Mesodermal cell (in vitro differentiated cells): Measurements from ENCODE around the gene RAB43. TPM values are rescaled to one million over a fixed set of nuclear protein-coding genes. Genes with fewer than 3 reads are reported as not detected.
"Not testable (repeated sequence)": the region's sequence is repeated elsewhere in the genome, so short reads cannot be mapped to it uniquely, and the experiment has no call there.

Experiments
- H3K27ac ChIP-seq: 2 replicates; pipeline ENCODE4 v1.7.0; 2013; ENCODE audit warnings: mild to moderate bottlenecking, low read depth, low read length, moderate library complexity; ENCODE audit not compliant: severe bottlenecking
- H3K36me3 ChIP-seq: 2 replicates; pipeline ENCODE4 v1.7.1; 2013; ENCODE audit warnings: mild to moderate bottlenecking, low read length, moderate library complexity; ENCODE audit not compliant: control insufficient read depth, insufficient read depth
- H3K4me1 ChIP-seq: one replicate; pipeline ENCODE4 v1.7.1; 2013; ENCODE audit warnings: mild to moderate bottlenecking, low read length; ENCODE audit not compliant: insufficient read depth, control insufficient read depth, poor library complexity, severe bottlenecking
- H3K4me3 ChIP-seq: 2 replicates; pipeline ENCODE4 v1.7.0; 2013; ENCODE audit warnings: low read length, control low read depth, mild to moderate bottlenecking; ENCODE audit not compliant: insufficient read depth, poor library complexity, severe bottlenecking; ENCODE audit errors: extremely low read depth
- H3K9me3 ChIP-seq: 2 replicates; pipeline ENCODE4 v1.7.1; 2013; ENCODE audit warnings: mild to moderate bottlenecking, low read length, moderate library complexity; ENCODE audit not compliant: control insufficient read depth
- WGBS, 2 experiments: methylation state at CpG; one replicate each; pipeline ENCODE4 v1.1.5; 2013; ENCODE audit warnings: missing lambda C conversion rate in 2 of 2; ENCODE audit not compliant: insufficient coverage in 2 of 2; 5-methylcytosine and 5-hydroxymethylcytosine counted together
- polyA plus RNA-seq, 2 experiments: library from polyadenylated mRNA; stranded (reverse); fragments of 50-300 nt; gene quantifications; one replicate each; pipeline ENCODE4 v1.2.3, GENCODE V29; 2013

Gene RAB43
- 21.7 TPM for polyA plus RNA-seq (2013, experiment 1 of 2)
- 14.1 TPM for polyA plus RNA-seq (2013, experiment 2 of 2)

DNA sequence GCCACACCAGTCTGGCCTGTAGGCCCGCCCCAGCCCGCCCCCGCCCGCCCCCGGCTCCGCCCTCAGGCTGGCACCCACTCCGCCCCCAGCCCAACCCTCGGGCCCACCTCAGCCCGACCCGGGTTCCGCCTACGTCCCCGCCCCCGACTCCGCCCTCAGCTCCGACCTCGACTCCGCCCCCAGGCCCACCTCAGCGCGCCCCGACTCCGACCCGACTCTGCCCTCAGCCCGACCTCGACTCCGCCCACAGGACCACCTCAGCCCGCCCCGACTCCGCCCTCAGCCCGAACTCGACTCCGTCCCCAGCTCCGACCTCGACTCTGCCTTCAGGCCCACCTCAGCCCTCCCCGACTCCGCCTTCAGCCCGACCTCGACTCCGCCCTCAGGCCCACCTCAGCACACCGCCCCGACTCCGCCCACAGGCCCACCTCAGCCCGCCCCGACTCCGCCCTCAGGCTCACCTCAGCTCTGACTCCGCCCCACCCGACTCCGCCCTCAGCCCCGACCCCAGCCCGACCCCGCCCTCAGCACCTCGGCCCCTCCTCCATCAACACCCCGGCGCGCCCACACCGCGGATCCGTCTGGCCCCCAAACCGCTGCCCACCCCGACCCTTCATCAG lies at the start of gene RAB43:
Gene RAB43, minus strand, starts transcription at position 13 of the 620 bp plus-strand sequence. CDS start 315 bp downstream, outside the sequence.
- Histone ChIP-seq H3K27ac (peak within 1 kb of the TSS; percentile 51), H3K4me1 (peaks cover 26% of the 10 kb centered on the region)
- whole genome bisulfite sequencing, 2 experiments, result 0 to 1% methylated on average over 26 to 39 of the region's 60 CpGs

DNA sequence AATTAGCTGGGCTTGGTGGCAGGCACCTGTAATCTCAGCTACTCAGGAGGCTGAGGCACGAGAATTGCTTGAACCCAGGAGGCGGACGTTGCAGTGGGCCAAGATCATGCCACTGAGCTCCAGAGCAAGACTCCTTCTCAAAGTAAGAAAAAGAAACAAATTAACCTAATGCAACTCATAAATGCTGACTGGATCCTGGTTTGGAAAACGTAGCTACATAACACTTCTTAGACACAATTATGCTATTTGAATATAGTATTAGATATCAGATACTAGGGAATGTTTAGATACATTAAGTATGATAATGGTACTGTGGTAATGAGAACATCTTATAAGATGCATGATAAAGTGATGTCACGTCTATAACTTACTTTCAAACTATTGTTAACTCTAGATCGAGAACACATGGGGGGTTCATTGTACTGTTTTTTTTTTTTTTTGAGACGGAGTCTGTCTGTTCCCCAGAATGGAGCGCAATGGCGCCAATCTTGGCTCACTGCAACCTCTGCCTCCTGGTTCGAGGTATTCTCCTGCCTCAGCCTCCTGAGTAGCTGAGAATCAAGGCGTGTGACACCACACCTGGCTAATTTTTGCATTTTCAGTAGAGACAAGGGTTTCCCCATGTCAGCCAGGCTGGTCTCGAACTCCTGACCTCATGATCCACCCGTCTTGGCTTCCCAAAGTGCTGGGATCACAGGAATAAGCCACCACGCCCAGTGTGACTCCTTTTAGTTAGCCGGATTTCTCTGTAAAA lies 45.2 kb upstream of the RAB43 start:
- 90 to 95% methylated on average over 11 to 12 of the region's 15 CpGs for WGBS, 2 experiments
- H3K9me3 ChIP-seq, result no peaks in the 10 kb centered on the region
- no peak overlapping the region for H3K27ac ChIP-seq
- no peaks in the 10 kb centered on the region for H3K4me1 ChIP-seq
- H3K4me3 ChIP-seq, result no peak overlapping the region
- H3K36me3 ChIP-seq, result peaks cover 66% of the 10 kb centered on the region

More for the DNA sequence above, at the start of gene RAB43:
- peaks cover 18% of the 10 kb centered on the region for H3K36me3 ChIP-seq
- no peaks in the 10 kb centered on the region for H3K9me3 ChIP-seq
- H3K4me3 ChIP-seq, result peak within 1 kb of the TSS; percentile 85

DNA sequence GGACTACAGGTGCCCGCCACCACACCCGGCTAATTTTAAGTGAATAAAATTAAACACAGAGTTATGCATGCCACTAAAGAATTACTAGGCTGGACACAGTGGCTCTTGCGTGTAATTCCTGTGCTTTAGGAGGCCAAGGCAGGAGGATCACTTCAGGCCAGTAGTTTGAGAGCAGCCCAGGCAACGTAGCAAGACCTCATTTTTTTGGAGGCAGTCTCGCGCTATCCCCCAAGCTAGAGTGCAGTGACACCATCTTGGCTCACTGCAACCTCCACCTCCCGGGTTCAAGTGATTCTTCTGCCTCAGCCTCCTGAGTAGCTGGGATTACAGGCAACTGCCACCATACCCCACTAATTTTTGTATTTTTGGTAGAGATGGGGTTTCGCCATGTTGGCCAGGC lies 44.0 kb upstream of the RAB43 start:
- 87 to 90% methylated on average over 5 to 6 of the region's 8 CpGs for WGBS, 2 experiments
- not testable (repeated sequence) for H3K4me3 ChIP-seq, H3K27ac ChIP-seq, H3K9me3 ChIP-seq, H3K4me1 ChIP-seq
- peaks cover 55% of the 10 kb centered on the region for H3K36me3 ChIP-seq

DNA sequence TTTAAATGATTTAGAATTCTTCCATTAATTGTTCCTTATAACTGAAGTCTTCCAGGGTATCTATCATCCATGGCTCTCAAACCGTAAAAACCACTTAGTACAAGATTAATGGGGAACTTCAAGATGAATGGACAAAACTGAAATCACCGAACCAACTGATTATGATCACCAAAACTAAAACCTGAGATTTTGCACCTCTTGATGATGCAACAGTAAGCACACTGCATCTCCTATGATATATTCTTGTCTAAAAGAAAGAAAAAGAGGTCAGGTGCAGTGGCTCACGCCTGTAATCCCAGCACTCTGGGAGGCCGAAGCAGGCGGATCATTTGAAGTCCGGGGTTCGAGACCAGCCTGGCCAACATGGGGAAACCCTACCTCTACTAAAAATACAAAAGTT lies 42.9 kb upstream of the RAB43 start:
- H3K9me3 ChIP-seq, result no peaks in the 10 kb centered on the region

DNA sequence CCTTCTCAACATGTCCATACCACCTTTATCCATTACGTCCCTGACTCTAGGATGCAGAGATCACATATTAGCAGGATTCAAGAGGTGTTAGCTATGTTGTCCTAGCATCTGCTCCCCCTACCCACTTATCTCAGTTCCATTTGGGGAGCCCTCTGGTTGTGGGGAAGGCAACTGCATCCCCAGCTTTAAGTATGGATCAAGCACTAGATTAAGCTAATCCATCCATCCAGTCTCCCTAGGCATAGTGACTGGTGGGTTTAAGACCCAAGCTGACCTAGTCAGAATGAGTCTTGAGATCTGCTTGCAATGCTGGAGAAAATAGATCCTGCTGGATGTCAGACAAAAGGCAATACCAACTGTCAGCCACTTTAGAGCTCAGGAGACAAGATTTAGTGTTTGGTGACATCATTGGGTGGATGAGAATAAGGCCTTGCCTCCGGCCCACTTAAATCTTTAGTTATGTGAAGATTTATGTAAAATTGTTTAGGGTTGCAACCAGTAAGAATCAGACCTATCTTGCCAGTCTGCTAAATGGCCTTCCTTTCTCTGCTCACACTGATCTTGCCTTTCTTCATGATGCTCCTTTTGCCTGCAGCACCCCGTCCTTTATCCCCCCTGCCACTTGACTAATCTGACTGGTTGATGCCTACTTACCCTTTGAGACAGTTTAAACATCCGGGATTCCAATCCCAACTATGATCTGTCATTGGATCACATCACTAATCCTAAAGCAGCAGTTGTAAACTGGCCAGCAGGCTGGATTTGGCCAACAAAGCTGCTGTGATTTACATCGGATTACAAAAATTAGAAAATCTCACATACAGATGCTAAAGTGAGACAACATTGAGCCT lies 41.4 kb upstream of the RAB43 start:
- no peaks in the 10 kb centered on the region for H3K4me1 ChIP-seq
- peaks cover 41% of the 10 kb centered on the region for H3K36me3 ChIP-seq
- H3K27ac ChIP-seq, result peak overlapping the region; percentile 26
- 90 to 94% methylated on average over 2 to 4 of the region's 5 CpGs for WGBS, 2 experiments
- H3K4me3 ChIP-seq, result no peak overlapping the region
- H3K9me3 ChIP-seq, result no peaks in the 10 kb centered on the region

More for the DNA sequence above, 42.9 kb upstream of the RAB43 start:
- Histone ChIP-seq H3K27ac (no peak overlapping the region), H3K4me1 (no peaks in the 10 kb centered on the region), H3K36me3 (peaks cover 44% of the 10 kb centered on the region), H3K4me3 (no peak overlapping the region)
- WGBS, 2 experiments, result 97% methylated on average over 6 of the region's 7 CpGs; no CpG with 5 or more reads in 1 of the 2 experiments

DNA sequence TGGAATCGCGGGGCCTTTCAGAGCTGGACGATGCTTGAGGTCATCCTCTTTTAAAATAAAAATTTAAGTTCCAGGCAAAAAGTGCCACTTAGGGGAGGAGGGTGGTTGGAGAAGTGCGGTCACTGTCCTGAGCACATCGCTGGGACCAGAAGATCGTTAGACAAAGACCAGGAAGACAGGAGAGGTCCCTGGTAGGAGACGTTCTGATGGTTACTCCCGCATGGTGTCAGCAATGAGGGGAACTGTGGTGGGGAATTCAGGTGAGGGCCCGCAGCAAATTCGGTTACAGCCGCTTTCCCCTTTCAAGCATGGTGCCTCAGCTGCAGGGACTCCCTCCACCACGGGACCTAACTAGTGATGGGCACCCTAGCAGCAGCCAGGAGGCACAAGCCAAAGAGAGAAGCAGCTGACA lies 40.3 kb upstream of the RAB43 start:
- Histone ChIP-seq H3K4me1 (no peaks in the 10 kb centered on the region), H3K27ac (peak overlapping the region; percentile 99), H3K9me3 (no peaks in the 10 kb centered on the region), H3K36me3 (peaks cover 40% of the 10 kb centered on the region), H3K4me3 (peak overlapping the region; percentile 86)
- 9% methylated on average over 8 to 11 of the region's 12 CpGs for WGBS, 2 experiments

DNA sequence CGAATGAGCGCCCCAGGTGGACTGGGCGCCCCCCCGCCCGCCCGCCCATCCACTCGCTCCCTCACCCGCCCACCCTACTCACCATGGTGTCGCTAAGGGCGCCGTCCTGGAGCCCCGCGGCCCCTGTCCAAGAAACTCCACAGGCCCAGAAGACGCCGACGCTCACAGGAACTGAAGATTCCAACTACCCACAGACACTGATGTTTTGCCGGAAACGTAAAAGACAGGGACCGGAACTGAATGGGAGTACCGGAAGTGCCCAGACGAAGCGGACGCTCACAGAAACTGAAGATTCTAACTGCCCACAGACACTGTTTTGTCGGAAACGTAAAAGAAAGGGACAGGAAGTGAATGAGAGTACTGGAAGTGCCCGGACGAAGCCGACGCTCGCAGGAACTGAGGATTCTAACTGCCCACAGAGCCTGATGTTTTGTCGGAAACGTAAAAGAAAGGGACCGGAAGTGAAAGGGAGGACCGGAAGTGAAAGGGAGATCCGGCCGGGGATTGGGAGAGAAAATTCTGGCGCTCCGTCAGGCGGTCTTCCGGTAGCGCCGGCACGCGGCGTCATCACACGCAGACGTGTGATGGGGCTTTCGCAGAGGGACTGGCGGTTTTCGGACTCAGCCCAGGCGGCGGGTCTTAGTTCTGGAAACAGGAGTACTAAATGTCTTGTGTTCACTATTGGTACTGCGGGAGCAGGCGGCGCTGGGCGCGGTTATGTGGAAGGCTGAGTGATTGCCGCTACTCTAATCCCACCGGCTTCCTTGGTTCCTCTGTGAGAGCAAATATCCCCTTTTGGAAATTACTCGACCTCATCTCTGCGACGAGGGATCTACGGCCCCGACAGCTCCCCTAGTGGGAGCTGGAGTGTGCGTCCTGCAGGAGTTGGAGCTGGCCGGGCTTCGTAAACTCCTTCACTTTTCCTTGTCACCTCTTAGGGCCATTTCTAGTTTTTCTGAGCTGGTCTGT lies 39.6 kb upstream of the RAB43 start, which contains the start of gene ISY1:
Gene ISY1, minus strand, starts transcription at position 173 of the 969 bp plus-strand sequence. Its CDS starts 88 bp downstream, at position 85.
- 0% methylated on average over 43 to 55 of the region's 67 CpGs for WGBS, 2 experiments
- peak within 1 kb of the TSS; percentile 99 for H3K27ac ChIP-seq
- H3K36me3 ChIP-seq, result peaks cover 40% of the 10 kb centered on the region
- H3K9me3 ChIP-seq, result no peaks in the 10 kb centered on the region
- no peaks in the 10 kb centered on the region for H3K4me1 ChIP-seq
- peak within 1 kb of the TSS; percentile 86 for H3K4me3 ChIP-seq

DNA sequence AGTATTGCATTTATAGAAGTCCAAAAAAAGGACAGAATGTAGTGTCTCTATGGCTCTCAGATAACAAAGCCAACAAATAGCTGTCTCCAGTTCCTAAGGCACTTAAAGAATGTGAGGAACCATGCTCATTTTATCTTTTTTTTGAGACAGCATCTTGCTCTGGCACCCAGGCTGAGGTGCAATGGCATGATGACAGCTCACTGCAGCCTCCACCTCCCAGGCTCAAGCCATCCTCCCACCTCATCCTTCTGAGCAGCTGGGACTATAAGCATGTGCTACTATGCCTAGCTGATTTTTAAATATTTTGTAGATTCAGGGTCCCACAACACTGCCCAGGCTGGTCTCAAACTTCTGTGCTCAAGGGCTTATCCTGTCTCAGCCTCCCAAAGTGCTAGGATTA lies 23.2 kb upstream of the RAB43 start:
- Histone ChIP-seq H3K27ac (no peak overlapping the region), H3K9me3 (no peaks in the 10 kb centered on the region), H3K4me1 (no peaks in the 10 kb centered on the region), H3K4me3 (no peak overlapping the region), H3K36me3 (peaks cover 62% of the 10 kb centered on the region)

DNA sequence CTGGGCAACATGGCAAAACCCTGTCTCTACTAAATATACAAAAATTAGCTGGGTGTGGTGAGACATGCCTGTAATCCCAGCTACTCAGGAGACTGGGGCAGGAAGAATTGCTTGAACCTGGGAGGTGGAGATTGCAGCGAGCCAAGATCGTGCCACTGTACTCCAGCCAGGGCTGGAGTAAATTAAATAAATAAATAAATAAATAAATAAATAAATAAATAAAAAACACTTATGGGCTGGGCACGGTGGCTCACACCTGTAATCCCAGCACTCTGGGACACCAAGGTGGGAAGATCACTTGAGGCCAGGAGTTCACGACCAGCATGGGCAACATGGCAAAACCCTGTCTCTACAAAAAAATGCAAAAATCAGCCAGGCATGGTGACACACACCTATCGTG lies 19.4 kb upstream of the RAB43 start:
- H3K27ac ChIP-seq, H3K9me3 ChIP-seq, H3K4me1 ChIP-seq, H3K4me3 ChIP-seq: not testable (repeated sequence)
- 88 to 91% methylated on average over 2 to 3 of the region's 5 CpGs for WGBS, 2 experiments
- peaks cover 65% of the 10 kb centered on the region for H3K36me3 ChIP-seq

DNA sequence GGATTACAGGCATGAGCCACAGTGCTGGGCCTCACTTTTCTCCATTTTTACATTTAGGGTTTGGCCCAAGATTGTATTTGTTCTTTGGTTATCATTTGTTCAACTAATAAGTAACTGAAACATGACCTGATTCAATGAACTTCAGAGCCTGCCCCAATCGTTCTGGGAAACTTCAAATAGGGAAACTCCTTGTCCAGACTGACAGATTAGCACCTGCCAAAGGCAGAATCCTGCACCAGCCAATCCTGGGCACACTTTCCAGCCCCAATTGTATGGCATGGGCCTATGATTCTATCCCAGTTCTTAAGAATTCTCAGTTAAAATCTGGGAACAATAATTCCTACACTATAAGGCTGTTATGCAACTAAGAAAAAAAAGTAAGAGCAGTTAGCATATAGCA lies 18.3 kb upstream of the RAB43 start:
- 75 to 77% methylated on average over 1 of the region's 1 CpG for WGBS, 2 experiments
- Histone ChIP-seq H3K4me1 (no peaks in the 10 kb centered on the region), H3K4me3 (no peak overlapping the region), H3K9me3 (no peaks in the 10 kb centered on the region), H3K36me3 (peaks cover 62% of the 10 kb centered on the region), H3K27ac (no peak overlapping the region)
